ENCODE measurements around the gene MRPS12. TPM values are rescaled to one million over a fixed set of nuclear protein-coding genes. Genes with fewer than 3 reads are reported as not detected.
"Not testable (repeated sequence)": the region's sequence is repeated elsewhere in the genome, so short reads cannot be mapped to it uniquely, and the experiment has no call there.

The MRPS12 gene
- 30.0 TPM for total RNA-seq

GRCh38 chr19:38930776-38931520 lies at the start of gene MRPS12:
Gene MRPS12 (plus strand): TSS chr19:38930944. CDS start chr19:38931295, 351 bp downstream.
- DNase-seq (ENCODE audit: low spot score), result peak; percentile 99

- no peak for DNase-seq (ENCODE audit: low spot score)
Measured at GRCh38 chr19:38883286-38883685, 47.5 kb upstream of the MRPS12 start.

GRCh38 chr19:38884691-38885090 lies 46.1 kb upstream of the MRPS12 start:
- not testable (repeated sequence) for DNase-seq (ENCODE audit: low spot score)

- DNase-seq (ENCODE audit: low spot score), result no peak
Measured at GRCh38 chr19:38888876-38889275, 41.9 kb upstream of the MRPS12 start.

GRCh38 chr19:38889803-38890202 lies 40.9 kb upstream of the MRPS12 start:
- DNase-seq (ENCODE audit: low spot score), result no peak

- DNase-seq (ENCODE audit: low spot score), result no peak
Measured at GRCh38 chr19:38890686-38891085, 40.1 kb upstream of the MRPS12 start.

GRCh38 chr19:38891771-38892170 lies 39.0 kb upstream of the MRPS12 start:
- no peak for DNase-seq (ENCODE audit: low spot score)

- no peak for DNase-seq (ENCODE audit: low spot score)
Measured at GRCh38 chr19:38892841-38893240, 37.9 kb upstream of the MRPS12 start.

GRCh38 chr19:38893341-38893771 lies 37.4 kb upstream of the MRPS12 start:
- DNase-seq (ENCODE audit: low spot score), result no peak

- DNase-seq (ENCODE audit: low spot score), result no peak
Measured at GRCh38 chr19:38894968-38895367, 35.8 kb upstream of the MRPS12 start.

GRCh38 chr19:38898788-38899446 lies 31.8 kb upstream of the MRPS12 start:
- DNase-seq (ENCODE audit: low spot score), result peak; percentile 13

GRCh38 chr19:38899447-38900201 lies 31.1 kb upstream of the MRPS12 start, which contains the start of the genes NFKBIB and SIRT2:
Gene NFKBIB (plus strand): TSS chr19:38899969. CDS start chr19:38900033, 64 bp downstream.
Gene SIRT2 (minus strand): TSS chr19:38899618. CDS start chr19:38899521, 97 bp downstream.
- peak; percentile 100 for DNase-seq (ENCODE audit: low spot score)

GRCh38 chr19:38900202-38900629 lies 30.5 kb upstream of the MRPS12 start:
- DNase-seq (ENCODE audit: low spot score), result no peak

- no peak for DNase-seq (ENCODE audit: low spot score)
Measured at GRCh38 chr19:38900743-38901190, 30.0 kb upstream of the MRPS12 start.

GRCh38 chr19:38901683-38902082 lies 29.1 kb upstream of the MRPS12 start:
- DNase-seq (ENCODE audit: low spot score), result no peak

GRCh38 chr19:38904581-38905539 lies 25.9 kb upstream of the MRPS12 start:
- no peak for DNase-seq (ENCODE audit: low spot score)

GRCh38 chr19:38905620-38906019 lies 25.1 kb upstream of the MRPS12 start:
- no peak for DNase-seq (ENCODE audit: low spot score)

GRCh38 chr19:38907227-38907626 lies 23.5 kb upstream of the MRPS12 start:
- DNase-seq (ENCODE audit: low spot score), result no peak

GRCh38 chr19:38907670-38908069 lies 23.1 kb upstream of the MRPS12 start:
- no peak for DNase-seq (ENCODE audit: low spot score)

- DNase-seq (ENCODE audit: low spot score), result no peak
Measured at GRCh38 chr19:38908911-38909310, 21.8 kb upstream of the MRPS12 start.

- no peak for DNase-seq (ENCODE audit: low spot score)
Measured at GRCh38 chr19:38910488-38910887, 20.3 kb upstream of the MRPS12 start.
